Measurements from ENCODE around the gene SIDT2.

The SIDT2 gene

GRCh38 chr11:117219001-117219400, 40.5 kb downstream of the SIDT2 start:
- no peak overlapping the region for H3K4me3 ChIP-seq (ENCODE audit: low read depth, low read length)
- no peak for TF ChIP-seq CTCF (IDR thresholded peaks at IDR 0.05; ENCODE audit: low read depth, low read length, missing control alignments)
- no peak for DNase-seq (ENCODE audit: low read depth)

DNA sequence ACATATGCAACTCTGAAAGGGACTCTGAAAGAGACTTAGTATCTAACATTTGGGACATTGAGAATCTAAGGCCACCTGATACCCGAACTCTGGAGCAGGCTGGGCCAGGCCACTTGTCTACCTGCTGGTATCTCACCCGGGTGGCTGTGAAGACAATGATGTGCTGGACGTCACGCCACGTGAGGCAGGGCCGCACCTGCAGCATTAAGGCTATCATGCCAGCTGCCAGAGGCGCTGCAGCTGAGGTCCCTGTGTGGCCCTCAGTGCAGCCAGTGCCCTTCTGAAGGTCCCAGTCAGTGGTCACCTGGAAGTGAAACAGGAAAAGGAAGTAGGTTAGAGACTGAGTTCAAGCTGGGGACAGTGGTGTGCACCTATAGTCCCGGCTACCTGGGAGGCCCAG, 40.9 kb downstream of the SIDT2 start:
- no peak for DNase-seq (ENCODE audit: low read depth)
- TF ChIP-seq CTCF (IDR thresholded peaks at IDR 0.05; ENCODE audit: low read depth, low read length, missing control alignments), result no peak
- H3K4me3 ChIP-seq (ENCODE audit: low read depth, low read length), result no peak overlapping the region

GRCh38 chr11:117219995-117220394, 41.5 kb downstream of the SIDT2 start:
- no peak overlapping the region for H3K4me3 ChIP-seq (ENCODE audit: low read depth, low read length)
- DNase-seq (ENCODE audit: low read depth), result no peak
- TF ChIP-seq CTCF (IDR thresholded peaks at IDR 0.05; ENCODE audit: low read depth, low read length, missing control alignments), result no peak

DNA sequence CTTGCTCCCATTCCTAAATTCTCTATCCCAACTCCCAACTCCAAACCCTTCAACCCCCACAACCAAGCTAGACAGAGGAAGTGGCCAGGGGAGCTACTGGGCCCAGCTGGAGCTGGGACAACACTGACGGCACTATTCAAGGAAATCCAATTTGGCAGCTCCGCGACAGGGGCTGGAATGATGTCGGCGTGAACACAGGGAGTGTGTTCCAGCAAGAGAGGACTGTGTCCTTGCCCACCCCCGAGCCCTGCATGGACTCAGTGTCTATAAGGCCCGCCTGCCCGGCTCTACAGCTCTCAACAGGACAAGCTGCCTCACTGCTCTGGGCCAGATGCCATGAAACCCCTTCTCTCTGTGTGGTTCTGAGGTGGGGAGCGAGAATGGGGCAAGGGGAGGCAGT, 42.0 kb downstream of the SIDT2 start:
- H3K4me3 ChIP-seq (ENCODE audit: low read depth, low read length), result no peak overlapping the region
- DNase-seq (ENCODE audit: low read depth), result no peak
- no peak for TF ChIP-seq CTCF (IDR thresholded peaks at IDR 0.05; ENCODE audit: low read depth, low read length, missing control alignments)

GRCh38 chr11:117220999-117221774, 42.6 kb downstream of the SIDT2 start:
- no peak for DNase-seq (ENCODE audit: low read depth)
- H3K4me3 ChIP-seq (ENCODE audit: low read depth, low read length), result no peak overlapping the region
- TF ChIP-seq CTCF (IDR thresholded peaks at IDR 0.05; ENCODE audit: low read depth, low read length, missing control alignments), result no peak

DNA sequence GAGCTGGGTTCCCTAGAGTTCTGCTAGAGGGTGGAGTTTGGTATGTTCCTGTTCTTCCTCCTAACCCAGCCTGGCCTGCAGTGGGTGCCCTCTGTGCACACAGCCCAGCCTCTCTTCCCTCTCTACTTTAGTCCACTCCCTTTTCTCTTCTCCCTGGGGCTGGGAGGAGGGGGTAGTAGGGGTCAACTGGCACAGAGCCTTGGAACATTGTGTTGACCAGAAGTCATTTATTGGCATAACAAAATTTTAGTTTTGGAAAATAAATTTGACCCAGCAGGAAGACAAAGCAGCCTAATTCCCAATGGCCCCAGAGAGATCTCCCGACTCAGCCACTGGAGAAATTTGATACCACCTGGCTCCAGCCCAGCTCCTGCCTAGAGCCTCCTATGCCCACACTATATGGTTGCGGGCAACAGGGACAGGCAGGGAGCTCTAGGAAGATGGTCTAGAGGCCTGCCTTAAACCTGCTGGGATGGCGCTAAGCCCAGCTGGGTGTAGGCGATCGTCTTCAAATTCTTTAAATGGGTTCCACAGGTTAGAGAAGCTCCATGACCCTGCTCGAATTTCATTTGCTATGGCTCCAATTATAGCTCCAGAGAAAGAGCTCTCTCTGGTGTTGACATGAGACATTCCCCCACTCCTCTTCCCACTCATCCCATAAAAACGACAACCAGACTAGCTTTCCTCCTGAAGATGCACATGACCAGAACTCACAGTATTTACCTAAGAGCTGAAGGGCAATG, 43.4 kb downstream of the SIDT2 start:
- no peak for DNase-seq (ENCODE audit: low read depth)
- no peak overlapping the region for H3K4me3 ChIP-seq (ENCODE audit: low read depth, low read length)
- TF ChIP-seq CTCF (IDR thresholded peaks at IDR 0.05; ENCODE audit: low read depth, low read length, missing control alignments), result no peak
